Vagina (tissue), 2 donors: Measurements from ENCODE around the gene LMO2.

Source experiments
- POLR2A ChIP-seq, 2 donors: fragments of 450-650 bp; IDR thresholded peaks; one replicate each; pipeline ENCODE4 v1.6.1; 2017; ENCODE audit warnings: antibody characterized with exemption in 2 of 2, mild to moderate bottlenecking in 2 of 2, moderate library complexity in 2 of 2
- POLR2AphosphoS5 ChIP-seq, 2 donors: sonication (generic); formaldehyde crosslinking; IDR thresholded peaks; one replicate each; pipeline ENCODE4 v1.9.0; 2017; ENCODE audit warnings: antibody characterized with exemption in 2 of 2, mild to moderate bottlenecking in 2 of 2, low read depth in 1 of 2; ENCODE audit not compliant: insufficient read depth in 1 of 2
- TF ChIP-seq, protein P1 (sequence below), 3 experiments: fragments of 450-650 bp in 2 of 3; fragments of 200-600 bp in 1 of 3; sonication (generic) in 1 of 3; IDR thresholded peaks; one replicate each; pipeline ENCODE4 v1.5.1; 2017 to 2019; ENCODE audit warnings: antibody characterized with exemption in 3 of 3, mild to moderate bottlenecking in 2 of 3, moderate library complexity in 2 of 3

DNA sequence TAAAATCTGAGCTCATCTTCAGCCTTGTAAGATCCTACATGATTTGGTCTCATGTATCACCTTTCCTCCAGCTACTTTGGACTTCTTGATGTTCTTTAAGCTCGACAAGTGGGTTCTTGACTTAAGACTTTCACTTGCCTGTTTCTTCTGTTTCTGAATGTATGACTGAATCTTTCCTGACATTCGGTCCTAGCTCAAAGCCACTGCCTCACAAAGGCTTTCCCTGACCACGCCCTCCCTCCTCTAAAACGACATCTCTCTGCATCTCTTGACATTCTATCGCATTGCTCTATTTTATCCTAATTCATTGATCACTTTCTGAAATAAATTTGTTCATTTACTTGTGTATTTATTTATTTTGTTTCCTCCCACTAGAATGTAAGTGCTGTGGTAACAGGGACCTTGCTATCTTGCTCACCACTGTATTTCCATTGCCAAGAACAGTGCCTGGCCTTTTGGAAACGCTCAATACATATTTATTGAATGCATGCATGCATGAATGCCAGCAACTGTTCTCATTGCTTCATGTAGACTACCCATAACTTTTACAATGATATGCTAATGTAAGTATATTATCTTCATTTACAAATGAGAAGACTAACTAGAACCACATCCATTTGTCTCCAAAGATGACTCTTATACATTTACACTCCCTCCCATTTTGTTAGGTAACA is 43.0 kb downstream of the LMO2 start:
- TF ChIP-seq, protein P1, sequence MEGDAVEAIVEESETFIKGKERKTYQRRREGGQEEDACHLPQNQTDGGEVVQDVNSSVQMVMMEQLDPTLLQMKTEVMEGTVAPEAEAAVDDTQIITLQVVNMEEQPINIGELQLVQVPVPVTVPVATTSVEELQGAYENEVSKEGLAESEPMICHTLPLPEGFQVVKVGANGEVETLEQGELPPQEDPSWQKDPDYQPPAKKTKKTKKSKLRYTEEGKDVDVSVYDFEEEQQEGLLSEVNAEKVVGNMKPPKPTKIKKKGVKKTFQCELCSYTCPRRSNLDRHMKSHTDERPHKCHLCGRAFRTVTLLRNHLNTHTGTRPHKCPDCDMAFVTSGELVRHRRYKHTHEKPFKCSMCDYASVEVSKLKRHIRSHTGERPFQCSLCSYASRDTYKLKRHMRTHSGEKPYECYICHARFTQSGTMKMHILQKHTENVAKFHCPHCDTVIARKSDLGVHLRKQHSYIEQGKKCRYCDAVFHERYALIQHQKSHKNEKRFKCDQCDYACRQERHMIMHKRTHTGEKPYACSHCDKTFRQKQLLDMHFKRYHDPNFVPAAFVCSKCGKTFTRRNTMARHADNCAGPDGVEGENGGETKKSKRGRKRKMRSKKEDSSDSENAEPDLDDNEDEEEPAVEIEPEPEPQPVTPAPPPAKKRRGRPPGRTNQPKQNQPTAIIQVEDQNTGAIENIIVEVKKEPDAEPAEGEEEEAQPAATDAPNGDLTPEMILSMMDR (IDR thresholded peaks at IDR 0.05), result no peak
- TF ChIP-seq POLR2AphosphoS5 (IDR thresholded peaks at IDR 0.05; ENCODE audit: insufficient read depth in 1 of 2, low read depth in 1 of 2) (no peak), POLR2A (IDR thresholded peaks at IDR 0.05) (no peak)
